Activated CD8-positive, alpha-beta T cell treated with anti-CD3 and anti-CD28 coated beads for 36 hours (primary cell): ENCODE measurements around the gene LMNA. TPM values are rescaled to one million over a fixed set of nuclear protein-coding genes. Genes with fewer than 3 reads are reported as not detected.

Experiments
- ATAC-seq: fragments of 200-7000 bp; cut with Tn5 transposase; one replicate; pipeline ENCODE4 v1.10.0; 2021; ENCODE audit warnings: mild to moderate bottlenecking, moderate library complexity
- CTCF ChIA-PET: fragments of 350-600 bp; sonication (Branson Sonifier 250); formaldehyde crosslinking; loops from one replicate; lab custom pipeline; 2021; ENCODE audit warnings: antibody characterized with exemption; lab: Charles Lee
- POLR2A ChIA-PET: fragments of 350-600 bp; sonication (Branson Sonifier 250); formaldehyde crosslinking; loops from one replicate; lab custom pipeline; 2021; ENCODE audit warnings: antibody characterized with exemption; lab: Charles Lee
- DNase-seq: peaks from one replicate; pipeline ENCODE4 v3.0.0-alpha.2; 2020
- H3K27ac Mint-ChIP-seq: one replicate; pipeline ENCODE4 v1.8.0; 2021; ENCODE audit warnings: mild to moderate bottlenecking, mixed read lengths
- H3K27me3 Mint-ChIP-seq: one replicate; pipeline ENCODE4 v1.8.0; 2021; ENCODE audit warnings: mixed read lengths
- H3K36me3 Mint-ChIP-seq: one replicate; pipeline ENCODE4 v1.8.0; 2021; ENCODE audit warnings: low read depth, mixed read lengths
- H3K4me1 Mint-ChIP-seq: one replicate; pipeline ENCODE4 v1.8.0; 2021; ENCODE audit warnings: low read depth, mixed read lengths
- H3K4me3 Mint-ChIP-seq: one replicate; pipeline ENCODE4 v1.8.0; 2021; ENCODE audit warnings: mild to moderate bottlenecking, moderate library complexity, mixed read lengths
- H3K9me3 Mint-ChIP-seq: one replicate; pipeline ENCODE4 v1.8.0; 2021; ENCODE audit warnings: mixed read lengths
- intact Hi-C: fragments of 100-400 bp; cut with micrococcal nuclease; formaldehyde crosslinking; loops from one replicate; pipeline ENCODE4 v1.10.0; 2022
- total RNA-seq, 2 experiments: library from RNA; stranded (reverse); gene quantifications; one replicate each; pipeline ENCODE4 v1.2.3, GENCODE V29; 2021
- TF ChIP-seq, protein P1 (sequence below): fragments of 200-600 bp; IDR thresholded peaks from one replicate; pipeline ENCODE4 v1.8.0; 2022; ENCODE audit warnings: antibody characterized with exemption, mild to moderate bottlenecking

LMNA gene
- total RNA-seq, 2 experiments from 2014 or later: 51.8 to 56.6 TPM

DNA sequence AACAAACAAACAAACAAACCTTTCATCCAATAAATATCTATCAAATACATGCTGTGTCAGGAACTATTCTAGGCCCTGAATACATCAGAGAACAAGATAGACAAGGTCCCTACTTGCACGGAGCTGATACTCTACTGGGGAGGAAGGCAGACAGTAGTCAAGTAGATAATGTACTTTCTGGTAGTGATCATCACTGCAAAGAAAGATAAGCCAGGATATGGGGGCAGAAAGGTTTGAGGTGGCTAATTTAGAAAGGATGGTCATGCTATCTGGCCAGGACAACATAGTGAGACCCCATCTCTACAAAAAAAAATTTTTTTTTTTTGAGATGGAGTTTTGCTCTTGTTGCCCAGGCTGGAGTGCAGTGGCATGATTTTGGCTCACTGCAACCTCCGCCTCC lies 22.9 kb upstream of the LMNA start:
- peaks cover 13% of the 10 kb centered on the region for H3K4me1 Mint-ChIP-seq
- no peak for DNase-seq
- intact Hi-C loops: loop anchor here (10.0 kb wide), 1 partner anchor 133 kb away; no protein-coding TSS in a partner anchor
- POLR2A ChIA-PET: interaction anchor here (0.6 to 2.9 kb wide), 5 partner anchors 12 to 155 kb away, joined by 3 to 18 read pairs (median 3); partner anchors contain the start of gene LMNA
- no peak overlapping the region for H3K27ac Mint-ChIP-seq
- CTCF ChIA-PET: interaction anchor here (0.7 to 22.5 kb wide), 11 partner anchors 8 to 228 kb away, joined by 3 to 772 read pairs (median 4); partner anchors contain the start of gene LMNA
- TF ChIP-seq, protein P1, sequence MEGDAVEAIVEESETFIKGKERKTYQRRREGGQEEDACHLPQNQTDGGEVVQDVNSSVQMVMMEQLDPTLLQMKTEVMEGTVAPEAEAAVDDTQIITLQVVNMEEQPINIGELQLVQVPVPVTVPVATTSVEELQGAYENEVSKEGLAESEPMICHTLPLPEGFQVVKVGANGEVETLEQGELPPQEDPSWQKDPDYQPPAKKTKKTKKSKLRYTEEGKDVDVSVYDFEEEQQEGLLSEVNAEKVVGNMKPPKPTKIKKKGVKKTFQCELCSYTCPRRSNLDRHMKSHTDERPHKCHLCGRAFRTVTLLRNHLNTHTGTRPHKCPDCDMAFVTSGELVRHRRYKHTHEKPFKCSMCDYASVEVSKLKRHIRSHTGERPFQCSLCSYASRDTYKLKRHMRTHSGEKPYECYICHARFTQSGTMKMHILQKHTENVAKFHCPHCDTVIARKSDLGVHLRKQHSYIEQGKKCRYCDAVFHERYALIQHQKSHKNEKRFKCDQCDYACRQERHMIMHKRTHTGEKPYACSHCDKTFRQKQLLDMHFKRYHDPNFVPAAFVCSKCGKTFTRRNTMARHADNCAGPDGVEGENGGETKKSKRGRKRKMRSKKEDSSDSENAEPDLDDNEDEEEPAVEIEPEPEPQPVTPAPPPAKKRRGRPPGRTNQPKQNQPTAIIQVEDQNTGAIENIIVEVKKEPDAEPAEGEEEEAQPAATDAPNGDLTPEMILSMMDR: no peak
- H3K9me3 Mint-ChIP-seq: no peaks in the 10 kb centered on the region
- ATAC-seq: no peak
- no peak overlapping the region for H3K4me3 Mint-ChIP-seq
- H3K36me3 Mint-ChIP-seq: no peaks in the 10 kb centered on the region
- peaks cover 22% of the 10 kb centered on the region for H3K27me3 Mint-ChIP-seq

DNA sequence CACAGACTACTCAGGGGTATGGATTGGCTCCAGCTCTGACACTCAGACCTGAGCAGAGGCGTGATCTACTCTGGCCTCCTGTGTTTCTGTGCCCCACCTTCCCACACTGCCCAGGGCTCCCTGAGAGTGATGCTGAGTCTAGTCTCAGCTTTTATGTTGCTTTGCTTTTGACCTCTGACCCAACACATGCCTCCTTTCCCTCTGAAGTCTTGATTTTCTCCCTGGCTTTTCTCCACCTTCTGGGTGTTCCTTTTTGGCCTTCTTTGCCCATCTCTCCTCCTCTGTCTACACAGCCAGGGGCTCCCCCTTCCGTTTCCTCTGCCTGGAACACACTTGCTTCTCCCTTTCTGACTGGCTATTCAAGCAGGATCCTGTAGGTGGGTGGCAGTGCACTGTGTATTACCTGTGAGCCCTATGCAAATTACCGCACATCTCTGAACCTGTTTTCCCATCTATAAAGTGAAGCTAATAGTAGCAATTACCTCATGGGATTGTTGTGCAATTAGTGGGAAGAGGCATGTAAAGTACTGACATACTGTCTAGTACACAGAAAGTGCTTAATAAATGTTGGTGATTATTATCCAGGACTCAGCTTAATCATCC lies 18.5 kb upstream of the LMNA start:
- TF ChIP-seq, protein P1: no peak
- peak; percentile 43 for DNase-seq
- Mint-ChIP-seq H3K9me3 (no peaks in the 10 kb centered on the region), H3K4me1 (peaks cover 45% of the 10 kb centered on the region), H3K4me3 (no peak overlapping the region), H3K36me3 (no peaks in the 10 kb centered on the region), H3K27me3 (peaks cover 20% of the 10 kb centered on the region), H3K27ac (peak overlapping the region; percentile 93)
- no peak for ATAC-seq
- ChIA-PET POLR2A (interaction anchor here (0.7 to 8.0 kb wide), 7 partner anchors 20 to 128 kb away, joined by 3 to 151 read pairs (median 11); partner anchors contain the start of gene LMNA), CTCF (interaction anchor here (0.9 to 22.5 kb wide), 24 partner anchors 8 to 290 kb away, joined by 3 to 772 read pairs (median 7); partner anchors contain the start of genes LMNA and PMF1)
- intact Hi-C loops: loop anchor here (10.0 kb wide), 1 partner anchor 129 kb away; no protein-coding TSS in a partner anchor

DNA sequence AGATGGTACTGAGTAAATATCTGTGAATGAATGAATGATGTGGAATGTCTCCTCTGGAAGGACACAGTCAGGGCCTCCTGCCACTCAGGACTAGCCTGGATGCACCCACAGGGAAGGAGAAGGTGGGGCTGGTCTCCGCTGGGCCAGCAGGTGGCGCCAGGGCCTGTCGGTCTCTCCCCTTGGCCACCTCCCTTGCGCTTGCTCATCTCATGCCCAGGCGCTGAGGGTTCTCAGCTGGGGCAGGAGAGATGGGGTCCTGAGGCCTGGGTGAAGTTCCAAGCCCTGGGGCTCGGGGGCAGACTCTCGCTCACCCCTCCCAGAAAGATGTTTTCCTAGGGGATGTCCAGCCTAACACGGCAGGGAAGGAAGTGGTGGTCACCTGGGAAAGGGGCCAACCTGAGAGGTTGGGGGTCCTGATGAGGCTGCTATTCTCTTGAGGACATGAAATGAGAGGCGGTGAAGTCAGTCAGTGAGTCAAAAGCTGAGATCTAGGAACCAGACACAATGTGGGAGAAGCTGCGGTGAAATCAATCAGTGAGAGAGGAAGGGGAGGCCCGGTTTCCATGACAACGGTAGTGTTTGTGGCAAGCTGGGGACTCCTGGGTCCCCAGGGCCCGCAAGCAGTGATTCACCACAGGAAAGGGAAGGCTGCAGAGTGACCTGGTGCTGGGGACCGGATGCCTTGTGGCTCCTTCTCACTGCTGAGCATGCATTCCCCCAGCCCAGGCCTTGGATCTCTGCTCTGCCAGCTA lies 17.7 kb upstream of the LMNA start:
- TF ChIP-seq, protein P1: peak; percentile 99
- intact Hi-C loops: loop anchor here (1.0 to 10.0 kb wide), 2 partner anchors 30 to 128 kb away; no protein-coding TSS in a partner anchor
- Mint-ChIP-seq H3K27ac (peak overlapping the region; percentile 93), H3K4me1 (peaks cover 45% of the 10 kb centered on the region), H3K27me3 (peaks cover 20% of the 10 kb centered on the region), H3K36me3 (no peaks in the 10 kb centered on the region), H3K4me3 (peak overlapping the region; percentile 52), H3K9me3 (no peaks in the 10 kb centered on the region)
- DNase-seq (peak; percentile 97), ATAC-seq (peak; percentile 81)
- ChIA-PET POLR2A (interaction anchor here (0.6 to 8.0 kb wide), 13 partner anchors 10 to 186 kb away, joined by 3 to 151 read pairs (median 5); partner anchors contain the start of genes LMNA and SMG5), CTCF (interaction anchor here (0.8 to 22.5 kb wide), 29 partner anchors 9 to 289 kb away, joined by 3 to 772 read pairs (median 6); partner anchors contain the start of genes LMNA and PMF1)

DNA sequence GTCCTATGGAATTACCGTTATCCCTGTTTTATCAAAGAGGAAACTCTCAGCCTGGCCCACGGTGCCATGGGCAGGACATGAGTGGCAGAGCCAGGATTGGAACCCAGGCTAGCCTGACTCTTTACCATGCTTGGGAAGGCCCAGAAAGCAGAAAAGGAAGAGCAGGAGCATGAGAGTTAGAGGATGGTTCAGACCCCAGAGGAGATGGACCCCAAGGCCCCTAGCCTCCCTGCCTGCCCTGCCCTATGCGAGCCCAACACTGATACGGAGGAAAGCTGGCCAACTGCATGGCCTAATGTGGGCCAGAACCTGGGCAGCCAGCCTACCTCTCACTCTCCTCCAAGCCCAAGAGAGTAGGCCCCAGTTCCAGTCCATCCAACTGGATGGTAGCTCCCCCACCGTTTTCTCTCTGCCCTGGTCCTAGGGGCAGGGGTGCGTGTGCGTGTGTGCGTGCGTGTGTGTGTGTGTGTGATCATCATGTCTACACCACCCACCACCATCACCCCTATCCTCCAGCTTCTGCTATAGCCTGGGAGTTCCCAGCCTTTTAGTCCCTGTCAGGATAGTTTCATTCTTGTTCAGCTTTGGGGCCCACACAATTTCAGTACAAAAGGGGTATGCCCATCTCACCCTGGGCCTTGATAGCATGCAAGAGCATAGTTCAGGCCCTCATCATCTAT lies 16.9 kb upstream of the LMNA start:
- intact Hi-C loops: loop anchor here (1.0 to 10.0 kb wide), 2 partner anchors 30 to 127 kb away; no protein-coding TSS in a partner anchor
- ChIA-PET POLR2A (interaction anchor here (0.6 to 8.0 kb wide), 12 partner anchors 9 to 185 kb away, joined by 3 to 151 read pairs (median 8); partner anchors contain the start of genes LMNA and SMG5), CTCF (interaction anchor here (0.8 to 22.5 kb wide), 24 partner anchors 8 to 288 kb away, joined by 3 to 772 read pairs (median 7); partner anchors contain the start of gene LMNA)
- Mint-ChIP-seq H3K36me3 (no peaks in the 10 kb centered on the region), H3K9me3 (no peaks in the 10 kb centered on the region), H3K4me3 (peak overlapping the region; percentile 52), H3K4me1 (peaks cover 45% of the 10 kb centered on the region), H3K27ac (peak overlapping the region; percentile 93), H3K27me3 (peaks cover 17% of the 10 kb centered on the region)
- ATAC-seq (peak; percentile 32), DNase-seq (peak; percentile 78)
- TF ChIP-seq, protein P1: no peak
